OCI-LY1 (cell line): Measurements from ENCODE around the gene SPRY2.

Experiments
- H2AFZ ChIP-seq: fragments of 200-600 bp; sonication (generic), shearing (Covaris generic); 2 replicates; pipeline ENCODE4 v1.6.0; 2014; ENCODE audit warnings: antibody characterized with exemption, mild to moderate bottlenecking, low read length
- H3F3A ChIP-seq: fragments of 200-600 bp; sonication (generic), shearing (Covaris generic); 2 replicates; pipeline ENCODE4 v1.6.0; 2014; ENCODE audit warnings: mild to moderate bottlenecking, antibody characterized with exemption, low read length, moderate library complexity; ENCODE audit not compliant: insufficient read depth
- H3K27ac ChIP-seq: fragments of 200-600 bp; sonication (generic); 2 replicates; pipeline ENCODE4 v1.5.1; 2014; ENCODE audit warnings: low read length, mixed run types, mild to moderate bottlenecking, low read depth; ENCODE audit not compliant: poor library complexity, severe bottlenecking
- H3K27me3 ChIP-seq: fragments of 200-600 bp; sonication (generic); 2 replicates; pipeline ENCODE4 v1.6.0; 2014; ENCODE audit warnings: antibody characterized with exemption, mild to moderate bottlenecking, low read length, moderate library complexity; ENCODE audit not compliant: insufficient read depth
- H3K36me3 ChIP-seq: fragments of 200-600 bp; sonication (generic); 2 replicates; pipeline ENCODE4 v1.6.1; 2014; ENCODE audit warnings: mild to moderate bottlenecking, antibody characterized with exemption, low read length, moderate library complexity, mixed read lengths; ENCODE audit not compliant: insufficient read depth
- H3K4me1 ChIP-seq: fragments of 200-600 bp; sonication (generic); 2 replicates; pipeline ENCODE4 v1.5.1; 2014; ENCODE audit warnings: mild to moderate bottlenecking, low read length, moderate library complexity; ENCODE audit not compliant: insufficient read depth, severe bottlenecking
- H3K4me2 ChIP-seq: fragments of 200-600 bp; sonication (generic), shearing (Covaris generic); 2 replicates; pipeline ENCODE4 v1.6.1; 2014; ENCODE audit warnings: low read length
- H3K4me3 ChIP-seq: fragments of 200-600 bp; sonication (generic); 2 replicates; pipeline ENCODE4 v1.5.1; 2014; ENCODE audit warnings: low read length, low read depth, mild to moderate bottlenecking, mixed read lengths; ENCODE audit not compliant: poor library complexity, severe bottlenecking
- H3K79me2 ChIP-seq: fragments of 200-600 bp; shearing (Covaris generic); 2 replicates; pipeline ENCODE4 v1.6.1; 2016; ENCODE audit warnings: mixed run types, low read length, mixed read lengths; ENCODE audit not compliant: insufficient read depth
- H3K9ac ChIP-seq: fragments of 200-600 bp; sonication (generic), shearing (Covaris generic); 2 replicates; pipeline ENCODE4 v1.6.1; 2014; ENCODE audit warnings: mild to moderate bottlenecking, low read length, mixed read lengths
- H3K9me2 ChIP-seq: fragments of 200-600 bp; sonication (generic), shearing (Covaris generic); 2 replicates; pipeline ENCODE4 v1.6.1; 2014; ENCODE audit warnings: low read depth, mild to moderate bottlenecking, low read length, mixed read lengths
- H3K9me3 ChIP-seq: fragments of 200-600 bp; shearing (Covaris generic); 2 replicates; pipeline ENCODE4 v1.6.1; 2014; ENCODE audit warnings: low read length, mixed read lengths
- H4K20me1 ChIP-seq: fragments of 200-600 bp; sonication (generic), shearing (Covaris generic); 2 replicates; pipeline ENCODE4 v1.6.0; 2016; ENCODE audit warnings: mild to moderate bottlenecking, low read length; ENCODE audit not compliant: insufficient read depth
- CTCF ChIP-seq: fragments of 200-600 bp; sonication (generic), shearing (Covaris generic); IDR thresholded peaks from 2 replicates; pipeline ENCODE4 v1.5.1; 2017; ENCODE audit warnings: mild to moderate bottlenecking, antibody characterized with exemption, low read length, moderate library complexity, mixed read lengths
- EZH2 ChIP-seq: fragments of 200-600 bp; sonication (generic), shearing (Covaris generic); IDR thresholded peaks from 2 replicates; pipeline ENCODE4 v1.8.0; 2017; ENCODE audit warnings: borderline replicate concordance, mixed run types, mild to moderate bottlenecking, antibody characterized with exemption, low read length, moderate library complexity, mixed read lengths

Gene SPRY2

GRCh38 chr13:80319004-80319403 is 21.9 kb downstream of the SPRY2 start:
- no peak overlapping the region for H3K9ac ChIP-seq
- H3K36me3 ChIP-seq: no peaks in the 10 kb centered on the region
- no peaks in the 10 kb centered on the region for H3K4me1 ChIP-seq
- H3K27ac ChIP-seq: no peak overlapping the region
- no peaks in the 10 kb centered on the region for H4K20me1 ChIP-seq
- H3F3A ChIP-seq: no peaks in the 10 kb centered on the region
- no peaks in the 10 kb centered on the region for H3K79me2 ChIP-seq
- no peaks in the 10 kb centered on the region for H3K9me2 ChIP-seq
- H3K4me2 ChIP-seq: no peak overlapping the region
- no peak overlapping the region for H3K4me3 ChIP-seq
- no peak overlapping the region for H2AFZ ChIP-seq
- TF ChIP-seq EZH2 (no peak), CTCF (no peak)
- no peaks in the 10 kb centered on the region for H3K9me3 ChIP-seq
- H3K27me3 ChIP-seq: no peaks in the 10 kb centered on the region

- TF ChIP-seq CTCF (no peak), EZH2 (no peak)
- H3K36me3 ChIP-seq: no peaks in the 10 kb centered on the region
- H3K27me3 ChIP-seq: no peaks in the 10 kb centered on the region
- no peak overlapping the region for H3K9ac ChIP-seq
- H4K20me1 ChIP-seq: no peaks in the 10 kb centered on the region
- no peak overlapping the region for H3K4me3 ChIP-seq
- no peaks in the 10 kb centered on the region for H3F3A ChIP-seq
- H3K27ac ChIP-seq: no peak overlapping the region
- H3K79me2 ChIP-seq: no peaks in the 10 kb centered on the region
- no peak overlapping the region for H2AFZ ChIP-seq
- H3K9me3 ChIP-seq: no peaks in the 10 kb centered on the region
- no peaks in the 10 kb centered on the region for H3K4me1 ChIP-seq
- H3K4me2 ChIP-seq: no peak overlapping the region
- no peaks in the 10 kb centered on the region for H3K9me2 ChIP-seq
These were observed 25.9 kb downstream of the SPRY2 start for GRCh38 chr13:80314711-80315653.

GRCh38 chr13:80313668-80314256 is 27.2 kb downstream of the SPRY2 start:
- no peaks in the 10 kb centered on the region for H3K4me1 ChIP-seq
- H3K27ac ChIP-seq: no peak overlapping the region
- H3K36me3 ChIP-seq: no peaks in the 10 kb centered on the region
- H3K4me2 ChIP-seq: no peak overlapping the region
- H3K79me2 ChIP-seq: no peaks in the 10 kb centered on the region
- H3K9ac ChIP-seq: no peak overlapping the region
- H3K9me2 ChIP-seq: no peaks in the 10 kb centered on the region
- no peaks in the 10 kb centered on the region for H3K9me3 ChIP-seq
- no peak overlapping the region for H2AFZ ChIP-seq
- TF ChIP-seq EZH2 (no peak), CTCF (no peak)
- H3K27me3 ChIP-seq: no peaks in the 10 kb centered on the region
- H3K4me3 ChIP-seq: no peak overlapping the region
- no peaks in the 10 kb centered on the region for H4K20me1 ChIP-seq
- H3F3A ChIP-seq: no peaks in the 10 kb centered on the region
